ENCODE data around the gene TOMM7.

TOMM7 gene

DNA sequence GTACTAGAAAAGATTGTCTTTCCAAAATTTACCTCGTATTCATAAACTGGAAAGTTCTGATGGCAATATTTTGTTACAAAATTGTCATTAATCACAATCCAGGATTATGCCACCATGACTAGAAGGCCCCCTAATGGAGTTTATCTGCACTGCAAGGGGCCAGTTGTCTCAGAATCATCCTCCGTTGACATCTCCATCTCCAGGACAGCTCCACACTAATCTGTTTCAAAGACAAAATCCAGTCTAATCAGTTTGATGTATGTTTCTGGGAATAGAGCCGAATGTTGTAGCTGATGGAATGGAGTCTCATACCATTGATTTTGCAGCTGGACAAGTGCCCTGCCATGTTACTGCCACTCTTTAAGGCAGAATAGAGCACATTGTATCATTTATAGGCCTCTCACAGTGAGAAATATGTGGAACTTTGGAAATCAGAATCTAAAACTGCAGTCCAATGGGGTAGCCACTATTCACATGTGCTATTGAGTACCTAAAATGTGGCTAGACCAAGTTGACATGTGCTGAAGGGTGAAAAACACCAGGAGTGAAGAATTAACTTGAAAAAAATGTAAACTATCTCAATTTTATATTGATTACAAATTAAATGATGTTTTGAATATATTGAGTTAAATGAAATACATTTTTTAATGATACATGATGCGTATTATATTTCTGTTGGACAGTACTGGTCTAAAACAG is 38.3 kb upstream of the TOMM7 start:
- peak; percentile 68 for DNase-seq (ENCODE audit: low read depth)
- TF ChIP-seq, protein P1, sequence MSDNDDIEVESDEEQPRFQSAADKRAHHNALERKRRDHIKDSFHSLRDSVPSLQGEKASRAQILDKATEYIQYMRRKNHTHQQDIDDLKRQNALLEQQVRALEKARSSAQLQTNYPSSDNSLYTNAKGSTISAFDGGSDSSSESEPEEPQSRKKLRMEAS (IDR thresholded peaks at IDR 0.05; ENCODE audit: low read depth, low read length), result peak; percentile 46
- no peak for TF ChIP-seq POLR2A (IDR thresholded peaks at IDR 0.05; ENCODE audit: extremely low read depth, insufficient read length)
- TF ChIP-seq, protein P2, sequence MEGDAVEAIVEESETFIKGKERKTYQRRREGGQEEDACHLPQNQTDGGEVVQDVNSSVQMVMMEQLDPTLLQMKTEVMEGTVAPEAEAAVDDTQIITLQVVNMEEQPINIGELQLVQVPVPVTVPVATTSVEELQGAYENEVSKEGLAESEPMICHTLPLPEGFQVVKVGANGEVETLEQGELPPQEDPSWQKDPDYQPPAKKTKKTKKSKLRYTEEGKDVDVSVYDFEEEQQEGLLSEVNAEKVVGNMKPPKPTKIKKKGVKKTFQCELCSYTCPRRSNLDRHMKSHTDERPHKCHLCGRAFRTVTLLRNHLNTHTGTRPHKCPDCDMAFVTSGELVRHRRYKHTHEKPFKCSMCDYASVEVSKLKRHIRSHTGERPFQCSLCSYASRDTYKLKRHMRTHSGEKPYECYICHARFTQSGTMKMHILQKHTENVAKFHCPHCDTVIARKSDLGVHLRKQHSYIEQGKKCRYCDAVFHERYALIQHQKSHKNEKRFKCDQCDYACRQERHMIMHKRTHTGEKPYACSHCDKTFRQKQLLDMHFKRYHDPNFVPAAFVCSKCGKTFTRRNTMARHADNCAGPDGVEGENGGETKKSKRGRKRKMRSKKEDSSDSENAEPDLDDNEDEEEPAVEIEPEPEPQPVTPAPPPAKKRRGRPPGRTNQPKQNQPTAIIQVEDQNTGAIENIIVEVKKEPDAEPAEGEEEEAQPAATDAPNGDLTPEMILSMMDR (IDR thresholded peaks at IDR 0.05; ENCODE audit: low read depth, low read length), result peak; percentile 84
- no peak for TF ChIP-seq MYC (IDR thresholded peaks at IDR 0.05; ENCODE audit: low read depth, low read length)

DNA sequence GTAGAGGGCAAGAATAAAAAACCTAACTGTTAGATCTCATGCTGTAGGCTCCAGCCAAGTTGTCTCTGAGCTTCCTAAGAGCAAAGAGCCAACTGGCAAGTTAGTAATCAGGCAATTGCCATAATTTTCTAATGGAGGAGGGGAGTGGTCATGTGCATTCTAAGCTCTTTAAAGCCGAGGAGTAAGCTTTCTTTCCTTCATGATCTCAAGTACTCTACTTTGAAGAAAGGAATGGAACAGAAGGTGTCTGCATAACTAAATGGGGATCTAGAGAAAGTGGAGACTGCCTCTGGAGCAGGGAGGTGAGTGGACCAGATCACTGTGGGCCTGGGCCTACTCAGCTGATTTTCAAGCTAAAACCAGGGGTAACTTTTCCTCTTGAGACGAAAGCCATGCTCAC is 37.7 kb upstream of the TOMM7 start:
- peak; percentile 50 for DNase-seq (ENCODE audit: low read depth)
- H3K4me3 ChIP-seq (ENCODE audit: low read depth, low read length), result peak overlapping the region; percentile 3
- TF ChIP-seq POLR2A (IDR thresholded peaks at IDR 0.05; ENCODE audit: extremely low read depth, insufficient read length) (no peak), MYC (IDR thresholded peaks at IDR 0.05; ENCODE audit: low read depth, low read length) (no peak)
- TF ChIP-seq, protein P2 (IDR thresholded peaks at IDR 0.05; ENCODE audit: low read depth, low read length), result no peak
- TF ChIP-seq, protein P1 (IDR thresholded peaks at IDR 0.05; ENCODE audit: low read depth, low read length), result no peak

More for the DNA sequence above, 38.3 kb upstream of the TOMM7 start:
- H3K4me3 ChIP-seq (ENCODE audit: low read depth, low read length), result no peak overlapping the region

DNA sequence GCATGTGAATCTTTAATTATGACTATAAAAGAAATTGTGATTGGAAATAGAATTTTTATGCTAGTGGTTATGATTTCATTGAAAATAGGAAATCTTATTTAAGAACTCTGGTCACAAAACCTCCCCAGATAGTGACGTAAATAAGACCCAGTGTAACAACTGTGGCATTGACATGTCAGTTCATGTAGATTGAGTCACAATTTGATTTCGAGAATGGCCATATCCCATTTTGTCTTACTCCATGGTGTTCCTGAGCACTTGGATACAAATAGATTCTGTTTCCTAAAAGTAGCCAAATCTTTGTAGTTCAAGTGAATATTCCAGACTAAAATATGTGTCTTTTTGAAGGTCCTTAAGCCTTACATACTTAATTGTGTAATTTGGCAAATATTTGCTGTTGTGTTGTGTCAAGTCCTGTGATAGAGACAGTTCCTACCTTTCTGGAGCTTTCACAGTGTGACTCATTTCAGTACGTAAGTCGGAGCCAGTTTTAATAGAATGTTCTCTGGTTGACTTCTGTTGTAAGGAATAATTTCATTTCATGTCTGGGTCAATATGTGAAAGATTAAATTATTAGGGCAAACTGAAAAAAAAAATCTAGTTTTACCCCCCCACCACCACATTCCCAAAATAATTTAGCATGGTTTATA is 37.1 kb upstream of the TOMM7 start:
- peak; percentile 52 for DNase-seq (ENCODE audit: low read depth)
- TF ChIP-seq POLR2A (IDR thresholded peaks at IDR 0.05; ENCODE audit: extremely low read depth, insufficient read length), result no peak
- TF ChIP-seq, protein P2 (IDR thresholded peaks at IDR 0.05; ENCODE audit: low read depth, low read length), result no peak
- no peak for TF ChIP-seq MYC (IDR thresholded peaks at IDR 0.05; ENCODE audit: low read depth, low read length)
- TF ChIP-seq, protein P1 (IDR thresholded peaks at IDR 0.05; ENCODE audit: low read depth, low read length), result no peak
- H3K4me3 ChIP-seq (ENCODE audit: low read depth, low read length), result no peak overlapping the region

DNA sequence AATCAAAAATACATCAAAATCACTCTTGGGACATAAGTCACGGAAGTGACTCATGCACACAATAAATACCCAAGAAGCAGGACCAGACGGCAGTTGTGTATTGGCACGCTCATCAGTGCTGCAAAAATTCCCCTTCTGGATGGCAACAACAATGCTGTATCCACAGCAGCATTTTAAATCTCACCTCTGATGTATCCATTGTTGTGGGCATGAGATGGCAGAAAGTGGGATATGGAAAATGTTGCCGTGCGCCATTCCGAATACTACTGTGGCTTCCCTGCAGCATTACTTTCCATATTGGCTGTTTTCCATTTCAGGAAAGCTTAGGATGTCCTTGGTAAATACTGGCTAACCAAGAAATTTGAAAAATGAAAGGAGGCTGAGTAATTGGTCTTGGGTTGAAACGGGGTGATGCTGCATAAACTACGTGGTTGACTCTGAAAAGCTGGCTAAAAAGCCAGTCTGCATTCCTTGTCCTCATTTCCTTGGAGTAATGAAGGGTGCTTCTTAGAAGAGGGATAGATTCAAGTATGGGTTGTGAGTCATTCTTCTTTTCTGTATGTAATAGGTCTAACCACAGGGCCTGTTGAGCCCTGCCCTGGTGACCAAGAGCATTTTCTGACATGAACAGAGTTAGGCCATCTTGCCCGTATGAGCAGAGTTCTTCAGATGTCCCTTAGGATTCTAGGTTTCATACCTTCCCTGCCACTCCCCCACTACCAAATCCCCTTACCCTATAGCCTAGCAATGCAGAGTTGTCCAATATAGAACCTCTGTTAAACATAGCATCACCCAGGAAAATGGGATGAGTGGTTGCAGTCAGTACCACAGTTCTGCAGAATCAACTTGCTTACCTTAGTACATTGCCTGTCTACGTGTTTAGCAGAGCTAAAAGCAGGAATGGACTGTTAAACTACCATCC is 36.3 kb upstream of the TOMM7 start:
- H3K4me3 ChIP-seq (ENCODE audit: low read depth, low read length), result peak overlapping the region; percentile 37
- TF ChIP-seq, protein P2 (IDR thresholded peaks at IDR 0.05; ENCODE audit: low read depth, low read length), result no peak
- no peak for TF ChIP-seq POLR2A (IDR thresholded peaks at IDR 0.05; ENCODE audit: extremely low read depth, insufficient read length)
- TF ChIP-seq MYC (IDR thresholded peaks at IDR 0.05; ENCODE audit: low read depth, low read length), result no peak
- peak; percentile 81 for DNase-seq (ENCODE audit: low read depth)

DNA sequence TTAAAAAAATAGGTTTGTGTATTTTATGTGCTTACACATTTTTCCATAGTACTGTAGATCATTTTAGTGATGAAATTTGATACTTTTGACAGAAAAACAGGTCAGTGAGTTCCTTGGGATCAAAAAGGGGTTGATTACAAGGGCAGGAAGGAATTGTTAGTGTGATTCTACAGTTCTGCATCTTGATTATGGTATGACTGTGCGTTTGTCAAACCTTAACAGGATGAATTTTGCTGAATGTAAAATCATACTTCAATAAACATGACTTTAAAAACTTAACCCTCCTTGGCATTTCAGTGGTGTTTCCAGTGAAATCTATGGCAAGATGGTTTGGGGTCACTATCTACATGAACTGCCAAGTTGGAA is 35.6 kb upstream of the TOMM7 start:
- no peak for DNase-seq (ENCODE audit: low read depth)
- peak overlapping the region; percentile 37 for H3K4me3 ChIP-seq (ENCODE audit: low read depth, low read length)
- no peak for TF ChIP-seq POLR2A (IDR thresholded peaks at IDR 0.05; ENCODE audit: extremely low read depth, insufficient read length)
- TF ChIP-seq, protein P2 (IDR thresholded peaks at IDR 0.05; ENCODE audit: low read depth, low read length), result no peak
- TF ChIP-seq, protein P1 (IDR thresholded peaks at IDR 0.05; ENCODE audit: low read depth, low read length), result no peak
- no peak for TF ChIP-seq MYC (IDR thresholded peaks at IDR 0.05; ENCODE audit: low read depth, low read length)
